H1 (cell line): ENCODE results near the gene CASTOR1. TPM values are rescaled to one million over a fixed set of nuclear protein-coding genes. Genes with fewer than 3 reads are reported as not detected.

Experiments
- CTCF ChIA-PET: fragments of 300-600 bp; sonication (Branson Sonifier 250); formaldehyde crosslinking; loops from one replicate; lab custom pipeline; 2021; ENCODE audit not compliant: partially characterized antibody; lab: Charles Lee
- POLR2A ChIA-PET: fragments of 300-600 bp; sonication (Branson Sonifier 250); formaldehyde crosslinking; loops from one replicate; lab custom pipeline; 2021; ENCODE audit warnings: inconsistent platforms; ENCODE audit not compliant: partially characterized antibody; lab: Charles Lee
- DNase-seq, 2 experiments: peaks; one replicate each; pipeline versions ENCODE4 v3.0.0 to v3.0.0-alpha.2; 2010 to 2022; ENCODE audit warnings: low spot score in 2 of 2, low read depth in 1 of 2, mixed read lengths in 1 of 2
- FAIRE-seq: peaks from 2 replicates; lab custom pipeline; 2011; peaks lifted over from hg19 to GRCh38; lab: Jason Lieb, UNC
- H2AFZ ChIP-seq: 2 replicates; pipeline ENCODE4 v1.8.1; 2012; ENCODE audit warnings: low read length, inconsistent platforms
- H2AK5ac ChIP-seq: 2 replicates; pipeline ENCODE4 v1.6.1; 2013; ENCODE audit warnings: low read depth, low read length
- H2BK120ac ChIP-seq: replicated peaks from 2 replicates; pipeline ENCODE3; 2013; ENCODE audit warnings: low read depth, low read length, inconsistent platforms
- H2BK12ac ChIP-seq: 2 replicates; pipeline ENCODE4 v1.6.1; 2013; ENCODE audit warnings: low read depth, low read length
- H2BK15ac ChIP-seq: 2 replicates; pipeline ENCODE4 v1.6.1; 2013; ENCODE audit warnings: low read length
- H2BK20ac ChIP-seq: 2 replicates; pipeline ENCODE4 v1.6.1; 2013; ENCODE audit warnings: low read length
- H2BK5ac ChIP-seq: 2 replicates; pipeline ENCODE4 v1.6.1; 2013; ENCODE audit warnings: low read depth, low read length
- H3K14ac ChIP-seq: 2 replicates; pipeline ENCODE4 v1.6.1; 2013; ENCODE audit warnings: inconsistent platforms; ENCODE audit not compliant: insufficient read length
- H3K18ac ChIP-seq: 2 replicates; pipeline ENCODE4 v1.6.1; 2013; ENCODE audit warnings: low read length; ENCODE audit errors: extremely low read depth
- H3K23ac ChIP-seq: 2 replicates; pipeline ENCODE4 v1.6.1; 2013; ENCODE audit warnings: inconsistent platforms; ENCODE audit not compliant: insufficient read length
- H3K23me2 ChIP-seq: 2 replicates; pipeline ENCODE4 v1.6.1; 2013; ENCODE audit warnings: low read depth, low read length
- H3K27ac ChIP-seq: 2 replicates; pipeline ENCODE4 v1.6.1; 2011; ENCODE audit warnings: low read depth, low read length, inconsistent platforms
- H3K27me3 ChIP-seq, 4 experiments: replicated peaks in 1 of 4; 1 replicate in 1 of 4; 2 replicates in 3 of 4; pipeline versions ENCODE4 v1.6.1 to v1.8.1; 2011 to 2013; ENCODE audit warnings: low read length in 3 of 4, mild to moderate bottlenecking in 3 of 4, inconsistent platforms in 2 of 4, mixed read lengths in 2 of 4, moderate library complexity in 1 of 4; ENCODE audit not compliant: control insufficient read depth in 3 of 4, insufficient read depth in 3 of 4; ENCODE audit errors: extremely low read depth in 1 of 4
- H3K36me3 ChIP-seq, 4 experiments: 2 replicates each; pipeline versions ENCODE4 v1.6.1 to v1.8.1; 2011 to 2013; ENCODE audit warnings: mild to moderate bottlenecking in 4 of 4, low read length in 3 of 4, moderate library complexity in 2 of 4, control low read depth in 1 of 4, inconsistent platforms in 1 of 4; ENCODE audit not compliant: insufficient read depth in 4 of 4, control insufficient read depth in 2 of 4
- H3K4ac ChIP-seq: replicated peaks from 2 replicates; pipeline ENCODE3; 2013; ENCODE audit warnings: low read length, low read depth, mixed read lengths, inconsistent platforms; ENCODE audit not compliant: insufficient read length
- H3K4me1 ChIP-seq, 4 experiments: replicated peaks in 1 of 4; 1 replicate in 1 of 4; 2 replicates in 3 of 4; pipeline versions ENCODE4 v1.6.1 to v1.8.1; 2011 to 2013; ENCODE audit warnings: low read length in 3 of 4, inconsistent platforms in 2 of 4, mixed read lengths in 1 of 4; ENCODE audit not compliant: insufficient read depth in 4 of 4, control insufficient read depth in 3 of 4
- H3K4me2 ChIP-seq, 2 experiments: 2 replicates each; pipeline versions ENCODE4 v1.6.1 to v1.8.1; 2011 to 2013; ENCODE audit warnings: low read depth in 2 of 2, low read length in 2 of 2, control low read depth in 1 of 2, inconsistent platforms in 1 of 2, mild to moderate bottlenecking in 1 of 2; ENCODE audit not compliant: insufficient read depth in 1 of 2
- H3K4me3 ChIP-seq, 4 experiments: fragments of 200-600, 300-600 bp in 1 of 4; sonication (generic), shearing (Covaris generic), sonication (Bioruptor Twin) in 1 of 4; 2 replicates each; pipeline versions ENCODE4 v1.5.1 to v1.8.1; 2011 to 2016; ENCODE audit warnings: low read length in 4 of 4, low read depth in 3 of 4, control low read depth in 2 of 4, inconsistent platforms in 2 of 4, mild to moderate bottlenecking in 2 of 4, mixed read lengths in 1 of 4, moderate library complexity in 1 of 4; ENCODE audit not compliant: insufficient read depth in 2 of 4; ENCODE audit errors: extremely low read depth in 1 of 4
- H3K56ac ChIP-seq: replicated peaks from 2 replicates; pipeline ENCODE3; 2013; ENCODE audit warnings: low read depth, mild to moderate bottlenecking, mixed read lengths, low read length, inconsistent platforms; ENCODE audit not compliant: insufficient read length
- H3K79me1 ChIP-seq: 2 replicates; pipeline ENCODE4 v1.6.1; 2013; ENCODE audit warnings: low read depth, low read length, control low read depth
- H3K79me2 ChIP-seq, 2 experiments: 2 replicates each; pipeline versions ENCODE4 v1.6.1 to v1.8.1; 2012 to 2013; ENCODE audit warnings: low read length in 2 of 2, mild to moderate bottlenecking in 2 of 2, inconsistent platforms in 1 of 2; ENCODE audit not compliant: insufficient read depth in 2 of 2, control insufficient read depth in 1 of 2
- H3K9ac ChIP-seq, 4 experiments: replicated peaks in 1 of 4; 1 replicate in 1 of 4; 2 replicates in 3 of 4; pipeline versions ENCODE4 v1.6.1 to v1.8.1; 2011 to 2013; ENCODE audit warnings: low read depth in 3 of 4, low read length in 3 of 4, control low read depth in 2 of 4, mild to moderate bottlenecking in 2 of 4, moderate library complexity in 2 of 4, inconsistent platforms in 1 of 4; ENCODE audit errors: extremely low read depth in 1 of 4
- H3K9me3 ChIP-seq, 2 experiments: 2 replicates each; pipeline versions ENCODE4 v1.6.1 to v1.8.1; 2012 to 2013; ENCODE audit warnings: mild to moderate bottlenecking in 2 of 2, moderate library complexity in 2 of 2, control low read depth in 1 of 2, inconsistent platforms in 1 of 2, low read depth in 1 of 2, low read length in 1 of 2, mixed read lengths in 1 of 2; ENCODE audit not compliant: insufficient read depth in 2 of 2
- H4K20me1 ChIP-seq, 2 experiments: replicated peaks in 1 of 2; 2 replicates each; pipeline versions ENCODE3 to v1.8.1; 2011 to 2013; ENCODE audit warnings: inconsistent platforms in 2 of 2, low read length in 2 of 2, mild to moderate bottlenecking in 1 of 2; ENCODE audit not compliant: insufficient read depth in 2 of 2, control insufficient read depth in 1 of 2
- H4K5ac ChIP-seq: 2 replicates; pipeline ENCODE4 v1.6.1; 2013; ENCODE audit warnings: low read length, low read depth, mixed read lengths, inconsistent platforms; ENCODE audit not compliant: insufficient read length
- H4K8ac ChIP-seq: 2 replicates; pipeline ENCODE4 v1.8.0; 2013; ENCODE audit warnings: mild to moderate bottlenecking, moderate library complexity, low read length, inconsistent platforms; ENCODE audit not compliant: insufficient read depth; ENCODE audit errors: extremely low read depth
- H4K91ac ChIP-seq: replicated peaks from 2 replicates; pipeline ENCODE3; 2013; ENCODE audit warnings: low read length, mixed read lengths, inconsistent platforms; ENCODE audit not compliant: insufficient read length
- BACH1 ChIP-seq: IDR thresholded peaks from 2 replicates; pipeline ENCODE4 v1.6.1; 2012; ENCODE audit warnings: low read length, improper control_type of control experiment
- CBX5 ChIP-seq: fragments of 300-800, 300-1000 bp; sonication (generic); IDR thresholded peaks from 2 replicates; pipeline ENCODE4 v1.7.1; 2016; ENCODE audit warnings: antibody characterized with exemption, low read length, low read depth
- CBX8 ChIP-seq: fragments of 300-800, 300-1000 bp; sonication (generic); IDR thresholded peaks from 2 replicates; pipeline ENCODE4 v1.7.1; 2016; ENCODE audit warnings: low read depth, low read length, borderline replicate concordance
- CEBPB ChIP-seq: IDR thresholded peaks from 2 replicates; pipeline ENCODE4 v1.6.1; 2012; ENCODE audit warnings: low read depth, low read length
- HDAC6 ChIP-seq: IDR thresholded peaks from one replicate; pipeline ENCODE4 v1.7.1; 2012; ENCODE audit warnings: low read depth, mild to moderate bottlenecking, inconsistent platforms, low read length, moderate library complexity
- POLR2AphosphoS5 ChIP-seq: IDR thresholded peaks from 2 replicates; pipeline ENCODE4 v1.6.1; 2011; ENCODE audit warnings: low read depth, low read length
- RAD21 ChIP-seq, 2 experiments: IDR thresholded peaks in 1 of 2; conservative IDR thresholded peaks in 1 of 2; 2 replicates each; pipeline ENCODE4 v1.6.1; 2011; ENCODE audit warnings: low read depth in 2 of 2, low read length in 2 of 2, improper control_type of control experiment in 1 of 2, inconsistent platforms in 1 of 2, mild to moderate bottlenecking in 1 of 2, moderate library complexity in 1 of 2
- SIX5 ChIP-seq: IDR thresholded peaks from 2 replicates; pipeline ENCODE4 v1.6.1; 2011; ENCODE audit warnings: mild to moderate bottlenecking, low read depth, low read length
- SRF ChIP-seq: IDR thresholded peaks from 2 replicates; pipeline ENCODE4 v1.6.1; 2011; ENCODE audit warnings: mild to moderate bottlenecking, low read depth, low read length, moderate library complexity
- TAF1 ChIP-seq: IDR thresholded peaks from 2 replicates; pipeline ENCODE4 v1.6.1; 2011; ENCODE audit warnings: mild to moderate bottlenecking, low read depth, low read length
- TAF7 ChIP-seq: optimal IDR thresholded peaks from 2 replicates; pipeline ENCODE3; 2011; ENCODE audit warnings: low read depth, mild to moderate bottlenecking, inconsistent platforms, low read length, moderate library complexity, borderline replicate concordance
- WGBS, 2 experiments: shearing (Covaris generic) in 1 of 2; methylation state at CpG; one replicate each; pipeline versions ENCODE4 v1.1.6 to v1.1.7; 2013 to 2015; ENCODE audit warnings: low lambda C conversion rate in 2 of 2, mixed read lengths in 2 of 2, inconsistent platforms in 1 of 2, low coverage in 1 of 2, missing lambda C conversion rate in 1 of 2; ENCODE audit not compliant: insufficient replicate concordance in 2 of 2, insufficient coverage in 1 of 2, insufficient read length in 1 of 2; ENCODE audit errors: extremely low coverage in 1 of 2, missing lambda C conversion rate in 1 of 2; 5-methylcytosine and 5-hydroxymethylcytosine counted together
- polyA plus RNA-seq, 7 experiments: library from polyadenylated mRNA; depleted of rRNA in 3 of 7; stranded (reverse) in 5 of 7; unstranded in 2 of 7; fragments of >200 nt in 5 of 7; fragments of 200-250 nt in 2 of 7; gene quantifications; 1 replicate in 5 of 7; 2 replicates in 1 of 7; 4 replicates in 1 of 7; pipeline versions ENCODE4 v1.2.1 to v1.2.3, GENCODE V29; 2011 to 2013; ENCODE audit warnings: missing spikeins in 2 of 7, mixed read lengths in 2 of 7
- total RNA-seq: library from RNA; stranded (reverse); fragmentation: NEBNext Ultra II Directional; extraction: Animal tissue kit (Norgen Biotek cat#: 25700); gene quantifications from 2 replicates; pipeline ENCODE4 v1.2.1, GENCODE V29; 2021
- TF ChIP-seq, protein P1 (sequence below): IDR thresholded peaks from 2 replicates; pipeline ENCODE4 v1.6.1; 2012; ENCODE audit warnings: inconsistent platforms

The CASTOR1 gene
- total and polyA plus RNA-seq, 2 of the 8 experiments (the other 6 are each of a cell fraction or from before 2014, with no cell fraction given): 10.3 to 36.0 TPM

DNA sequence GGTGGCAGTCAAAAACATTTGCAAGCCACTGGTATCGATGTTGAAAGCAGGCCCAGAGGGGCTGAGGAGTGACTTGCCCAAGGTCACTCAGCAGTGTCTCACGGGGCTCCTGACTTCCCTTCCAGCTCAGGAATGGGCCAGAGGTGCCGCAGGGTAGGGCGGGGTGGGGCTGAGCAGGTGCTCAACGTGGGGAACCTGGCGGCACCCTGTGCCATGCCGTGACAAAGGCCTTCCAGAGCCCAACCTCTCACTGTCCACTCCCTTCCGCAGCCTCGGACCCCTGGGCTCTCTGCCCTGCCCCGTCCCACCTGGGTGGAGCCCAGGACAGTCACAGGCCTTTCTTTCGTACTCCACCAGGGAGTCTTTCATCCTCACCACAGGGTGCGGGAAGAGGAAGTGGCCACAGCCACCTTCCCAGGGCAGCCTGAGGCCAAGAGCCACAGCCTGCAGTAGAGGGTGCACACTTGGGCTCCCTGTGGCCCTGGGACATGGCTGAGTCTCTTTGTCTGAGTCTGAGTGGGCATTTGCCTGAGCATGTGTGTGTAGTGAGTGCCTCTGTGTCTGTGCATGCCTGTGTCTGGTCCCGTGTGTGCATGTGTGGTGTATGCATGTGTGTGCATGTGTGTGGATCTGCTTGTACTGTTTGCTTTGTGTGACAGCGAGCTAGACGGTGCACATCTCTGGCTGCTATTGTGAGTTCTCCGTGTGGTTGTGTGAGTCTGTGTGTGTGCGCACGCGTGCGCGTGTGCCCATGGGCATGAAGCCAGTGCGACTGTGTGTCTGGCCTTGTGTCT lies 36.7 kb downstream of the CASTOR1 start:
- FAIRE-seq: no peak
- no peak overlapping the region for H3K14ac ChIP-seq
- H3K27me3 ChIP-seq: peaks cover 0 to 2% (median 0%) of the 10 kb centered on the region in 4 experiments; a peak in 1 of 7 replicates
- H3K9me3 ChIP-seq: no peaks in the 10 kb centered on the region
- H3K4ac ChIP-seq: peak overlapping the region; percentile 63
- peak overlapping the region; percentile 90; the same call in 1 of the 2 replicates for H3K18ac ChIP-seq
- H2BK120ac ChIP-seq: peak overlapping the region; percentile 58
- H2BK5ac ChIP-seq: peak overlapping the region; percentile 94
- H3K4me1 ChIP-seq: peaks cover 5 to 15% (median 9%) of the 10 kb centered on the region in 4 experiments
- 89% methylated on average over 19 of the region's 22 CpGs; no CpG with 5 or more reads in 1 of the 2 experiments for WGBS, 2 experiments
- H3K4me2 ChIP-seq: no peak overlapping the region; a peak in 1 of 4 replicates
- no peak overlapping the region for H3K56ac ChIP-seq
- no peak overlapping the region for H3K23ac ChIP-seq
- H4K20me1 ChIP-seq: peaks cover 0 to 2% of the 10 kb centered on the region in 2 experiments
- POLR2A ChIA-PET: no interaction called here
- peak overlapping the region; percentile 98; the same call in 1 of the 2 replicates for H2AK5ac ChIP-seq
- H4K8ac ChIP-seq: no peak overlapping the region; the same call in 1 of the 2 replicates
- H3K79me2 ChIP-seq: no peaks in the 10 kb centered on the region
- no peak overlapping the region for H2AFZ ChIP-seq
- no peaks in the 10 kb centered on the region for H3K36me3 ChIP-seq
- no peak overlapping the region for H4K5ac ChIP-seq
- no peak overlapping the region for H3K4me3 ChIP-seq
- CTCF ChIA-PET: interaction anchor here (1.8 kb wide), 1 partner anchor 134 kb away, joined by 4 read pairs; no protein-coding TSS in a partner anchor
- H4K91ac ChIP-seq: peak overlapping the region; percentile 94
- peak overlapping the region; percentile 94 for H2BK20ac ChIP-seq
- H3K23me2 ChIP-seq: no peaks in the 10 kb centered on the region; the same call in 1 of the 2 replicates
- H3K9ac ChIP-seq: peak overlapping the region in 1 of 4 experiments; percentile 45; a peak in 1 of 7 replicates
- no peaks in the 10 kb centered on the region for H3K79me1 ChIP-seq
- DNase-seq: no peak
- peak overlapping the region; percentile 100 for H2BK12ac ChIP-seq
- peak overlapping the region; percentile 100 for H2BK15ac ChIP-seq
- H3K27ac ChIP-seq: no peak overlapping the region
- TF ChIP-seq TAF1: no peak
- no peak for TF ChIP-seq SIX5
- no peak for TF ChIP-seq TAF7
- TF ChIP-seq BACH1: no peak
- TF ChIP-seq RAD21 (IDR thresholded peaks at IDR 0.05 in 1 of 2, conservative IDR thresholded peaks at IDR 0.05 in 1 of 2; ENCODE audit: low read depth in 2 of 2, low read length in 2 of 2): no peak
- TF ChIP-seq POLR2AphosphoS5: no peak
- TF ChIP-seq CBX8: no peak
- TF ChIP-seq, protein P1, sequence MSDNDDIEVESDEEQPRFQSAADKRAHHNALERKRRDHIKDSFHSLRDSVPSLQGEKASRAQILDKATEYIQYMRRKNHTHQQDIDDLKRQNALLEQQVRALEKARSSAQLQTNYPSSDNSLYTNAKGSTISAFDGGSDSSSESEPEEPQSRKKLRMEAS: no peak
- TF ChIP-seq CBX5: no peak
- no peak for TF ChIP-seq HDAC6
- no peak for TF ChIP-seq CEBPB
- TF ChIP-seq SRF: no peak
